Chondrocyte (in vitro differentiated cells): ENCODE measurements around the gene CD33. TPM values are rescaled to one million over a fixed set of nuclear protein-coding genes. Genes with fewer than 3 reads are reported as not detected.

ENCODE experiments used
- DNase-seq: peaks from one replicate; pipeline ENCODE4 v3.0.0; 2021; ENCODE audit warnings: mixed read lengths, low spot score
- H3K27ac Mint-ChIP-seq: one replicate; pipeline ENCODE4 v1.8.0; 2021; ENCODE audit warnings: mild to moderate bottlenecking, moderate library complexity, mixed read lengths; ENCODE audit not compliant: unreplicated experiment
- H3K27me3 Mint-ChIP-seq: 2 replicates; pipeline ENCODE4 v1.8.0; 2021; ENCODE audit warnings: low read depth, mixed read lengths
- H3K36me3 Mint-ChIP-seq: 2 replicates; pipeline ENCODE4 v1.8.0; 2021; ENCODE audit warnings: low read depth, mixed read lengths
- H3K4me1 Mint-ChIP-seq: 2 replicates; pipeline ENCODE4 v1.8.0; 2021; ENCODE audit warnings: low read depth, mild to moderate bottlenecking, mixed read lengths
- H3K4me3 Mint-ChIP-seq: one replicate; pipeline ENCODE4 v1.8.0; 2021; ENCODE audit warnings: mild to moderate bottlenecking, moderate library complexity, mixed read lengths; ENCODE audit not compliant: unreplicated experiment
- H3K9me3 Mint-ChIP-seq: 2 replicates; pipeline ENCODE4 v1.8.0; 2021; ENCODE audit warnings: low read depth, mixed read lengths
- CTCF ChIP-seq: fragments of 200-600 bp; sonication (generic); IDR thresholded peaks from 2 replicates; pipeline ENCODE4 v1.5.0; 2021; ENCODE audit warnings: antibody characterized with exemption, mild to moderate bottlenecking, moderate library complexity
- total RNA-seq: library from RNA; stranded (reverse); gene quantifications from 3 replicates; pipeline ENCODE4 v1.2.1, GENCODE V29; 2021

Gene CD33
- total RNA-seq, 1 donor from 2014 or later, result not detected

DNA sequence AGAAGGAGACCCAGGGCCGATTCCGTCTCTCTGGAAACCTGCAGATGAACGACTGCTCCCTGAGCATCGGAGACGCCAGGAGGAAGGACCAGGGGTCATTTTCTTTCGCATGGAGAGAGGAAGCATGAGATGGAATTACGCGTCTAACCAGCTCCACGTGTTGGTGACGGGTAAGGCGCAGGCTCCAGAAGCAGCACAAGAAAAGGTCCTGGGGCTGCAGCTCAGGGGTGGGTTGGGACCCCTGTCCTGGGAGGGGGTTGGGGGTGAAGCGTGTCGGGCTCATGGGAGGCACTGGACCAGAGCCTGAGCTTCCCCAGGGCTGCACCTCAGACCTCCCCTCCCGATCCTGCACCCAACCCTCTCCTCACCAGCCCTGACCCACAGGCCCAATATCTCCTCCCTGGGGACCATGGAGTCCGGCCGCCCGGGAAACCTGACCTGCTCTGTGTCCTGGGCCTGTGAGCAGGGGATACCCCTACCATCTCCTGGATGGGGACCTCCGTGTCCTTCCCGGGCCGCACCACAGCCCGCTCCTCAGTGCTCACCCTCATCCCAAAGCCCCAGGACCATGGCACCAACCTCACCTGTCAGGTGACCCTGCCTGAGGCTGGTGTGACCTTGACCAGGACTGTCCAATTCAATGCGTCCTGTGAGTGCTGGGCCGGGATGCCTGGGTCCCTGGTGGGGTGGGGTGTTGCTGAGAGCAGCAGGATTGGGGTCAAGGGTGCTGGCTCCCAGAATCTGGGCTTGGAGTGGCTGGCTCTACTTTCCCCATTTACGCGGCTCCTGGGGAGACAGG lies 39.6 kb upstream of the CD33 start:
- H3K36me3 Mint-ChIP-seq, result no peaks in the 10 kb centered on the region
- DNase-seq, result peak; percentile 83
- TF ChIP-seq CTCF, result no peak
- H3K27me3 Mint-ChIP-seq, result peaks cover 6% of the 10 kb centered on the region
- H3K4me1 Mint-ChIP-seq, result no peaks in the 10 kb centered on the region
- H3K4me3 Mint-ChIP-seq, result no peak overlapping the region
- no peak overlapping the region for H3K27ac Mint-ChIP-seq
- no peaks in the 10 kb centered on the region for H3K9me3 Mint-ChIP-seq

DNA sequence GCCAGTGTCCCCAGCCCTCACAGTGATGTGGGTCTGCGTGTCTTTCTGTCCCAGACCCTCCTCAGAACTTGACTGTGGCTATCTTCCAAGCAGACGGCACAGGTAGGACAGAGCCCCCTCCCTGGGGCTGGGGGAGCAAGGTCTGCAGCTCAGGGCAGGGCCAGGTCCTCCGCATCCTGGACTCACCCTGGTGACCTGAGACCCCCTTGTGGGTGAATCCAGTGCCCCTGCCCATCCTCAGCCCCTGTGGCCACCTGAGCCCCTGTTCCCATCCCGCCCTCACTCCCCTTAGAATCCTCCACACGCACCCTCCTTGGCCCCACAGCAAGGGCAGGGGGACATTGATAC lies 39.0 kb upstream of the CD33 start:
- Mint-ChIP-seq H3K9me3 (no peaks in the 10 kb centered on the region), H3K4me1 (no peaks in the 10 kb centered on the region), H3K27ac (no peak overlapping the region), H3K36me3 (no peaks in the 10 kb centered on the region), H3K4me3 (no peak overlapping the region), H3K27me3 (peaks cover 6% of the 10 kb centered on the region)
- no peak for TF ChIP-seq CTCF
- peak; percentile 71 for DNase-seq

DNA sequence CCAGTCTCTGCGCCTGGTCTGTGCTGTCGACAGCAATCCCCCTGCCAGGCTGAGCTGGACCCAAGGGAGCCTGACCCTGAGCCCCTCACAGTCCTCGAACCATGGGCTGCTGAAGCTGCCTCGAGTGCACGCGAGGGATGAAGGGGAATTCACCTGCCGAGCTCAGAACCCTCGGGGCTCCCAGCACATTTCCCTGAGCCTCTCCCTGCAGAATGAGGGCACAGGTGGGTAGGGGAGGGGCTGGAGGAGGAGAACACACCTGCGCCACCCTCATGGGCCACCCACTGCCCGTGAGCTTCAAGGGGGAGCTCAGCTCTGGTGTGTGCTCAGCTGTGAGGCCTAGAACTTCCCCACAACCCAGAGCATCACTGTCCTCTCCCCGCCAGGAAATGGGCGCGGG lies 38.6 kb upstream of the CD33 start:
- Mint-ChIP-seq H3K27me3 (peaks cover 6% of the 10 kb centered on the region), H3K4me1 (no peaks in the 10 kb centered on the region), H3K36me3 (no peaks in the 10 kb centered on the region), H3K27ac (no peak overlapping the region), H3K4me3 (no peak overlapping the region), H3K9me3 (no peaks in the 10 kb centered on the region)
- no peak for TF ChIP-seq CTCF
- DNase-seq, result no peak

GRCh38 chr19:51187395-51188226 lies 37.3 kb upstream of the CD33 start:
- Mint-ChIP-seq H3K27me3 (peaks cover 6% of the 10 kb centered on the region), H3K4me3 (no peak overlapping the region), H3K9me3 (no peaks in the 10 kb centered on the region), H3K36me3 (no peaks in the 10 kb centered on the region), H3K4me1 (no peaks in the 10 kb centered on the region), H3K27ac (no peak overlapping the region)
- DNase-seq, result peak; percentile 69
- no peak for TF ChIP-seq CTCF

DNA sequence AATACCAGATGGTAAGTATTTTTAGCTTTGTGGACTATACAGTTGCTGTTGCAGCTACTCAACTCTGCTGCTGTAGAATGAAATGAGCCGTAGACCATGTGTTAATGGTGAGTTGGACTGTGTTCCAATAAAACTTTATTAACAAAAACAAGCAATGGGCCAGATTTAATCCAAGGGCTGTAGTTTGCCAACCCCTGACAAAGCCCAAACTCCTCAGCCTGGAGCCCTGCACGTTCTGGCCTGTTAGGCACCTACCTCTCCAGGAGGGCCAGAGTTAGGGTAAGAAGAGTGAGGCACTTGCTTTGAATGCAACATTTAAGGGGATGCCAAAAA lies 36.7 kb upstream of the CD33 start:
- H3K9me3 Mint-ChIP-seq, result no peaks in the 10 kb centered on the region
- DNase-seq, result no peak
- no peak overlapping the region for H3K27ac Mint-ChIP-seq
- H3K4me1 Mint-ChIP-seq, result no peaks in the 10 kb centered on the region
- H3K27me3 Mint-ChIP-seq, result peaks cover 6% of the 10 kb centered on the region
- H3K4me3 Mint-ChIP-seq, result no peak overlapping the region
- no peaks in the 10 kb centered on the region for H3K36me3 Mint-ChIP-seq
- TF ChIP-seq CTCF, result no peak
